Esophagus muscularis mucosa (tissue), 3 donors: ENCODE measurements around the gene BCL11B.

Experiments
- CTCF ChIP-seq, 3 experiments: fragments of 200-600 bp in 2 of 3; fragments of 450-650 bp in 1 of 3; sonication (generic) in 2 of 3; IDR thresholded peaks; one replicate each; pipeline ENCODE4 v1.5.1; 2017 to 2019; ENCODE audit warnings: antibody characterized with exemption in 3 of 3, mild to moderate bottlenecking in 2 of 3, moderate library complexity in 1 of 3
- POLR2A ChIP-seq: fragments of 450-650 bp; IDR thresholded peaks from one replicate; pipeline ENCODE4 v1.6.1; 2017; ENCODE audit warnings: antibody characterized with exemption, moderate library complexity, mild to moderate bottlenecking, low read depth

GRCh38 chr14:99247101-99247729, 24.8 kb downstream of the BCL11B start:
- TF ChIP-seq POLR2A, result no peak
- TF ChIP-seq CTCF (IDR thresholded peaks at IDR 0.05), result no peak
